Measurements from ENCODE around the gene IPO7. TPM values are rescaled to one million over a fixed set of nuclear protein-coding genes. Genes with fewer than 3 reads are reported as not detected.

Gene IPO7
- total RNA-seq, 1 donor = 68.2 TPM

Other genes with a start within 250 kb of the IPO7 start
- 284 TPM for gene DENND5A, start 119.3 kb upstream of the IPO7 start, total RNA-seq
- gene TMEM41B, start 70.1 kb upstream of the IPO7 start, total RNA-seq = 34.2 TPM
- gene ZNF143, start 76.4 kb downstream of the IPO7 start, total RNA-seq = 31.0 TPM
- 9.7 TPM for gene WEE1, start 189.0 kb downstream of the IPO7 start, total RNA-seq

All from mononuclear cell (primary cell).